Motor neuron (in vitro differentiated cells): Measurements from ENCODE around the gene NEK9. TPM values are rescaled to one million over a fixed set of nuclear protein-coding genes. Genes with fewer than 3 reads are reported as not detected.

Experiments used
- ATAC-seq, 8 experiments: fragments of 200-7000 bp; cut with Tn5 transposase; replicated peaks in 6 of 8; 2 replicates each; pipeline ENCODE4 v1.8.0; 2021; ENCODE audit warnings: mild to moderate bottlenecking in 8 of 8, moderate library complexity in 8 of 8
- H3K27ac ChIP-seq, 2 donors: fragments of 250-450 bp; sonication (Bioruptor Pico); 2 replicates each; pipeline ENCODE4 v1.9.0; 2021; ENCODE audit warnings: antibody characterized with exemption in 2 of 2, mild to moderate bottlenecking in 2 of 2, moderate library complexity in 1 of 2
- H3K4me1 ChIP-seq, 2 donors: fragments of 250-450 bp; sonication (Bioruptor Pico); replicated peaks in 1 of 2; 2 replicates each; pipeline ENCODE4 v1.6.1; 2021; ENCODE audit warnings: antibody characterized with exemption in 2 of 2, mild to moderate bottlenecking in 2 of 2, moderate library complexity in 1 of 2
- H3K4me3 ChIP-seq, 5 donors: fragments of 250-450 bp; sonication (Bioruptor Pico); 2 replicates each; pipeline ENCODE4 v1.9.0; 2021; ENCODE audit warnings: antibody characterized with exemption in 5 of 5, mild to moderate bottlenecking in 5 of 5, moderate library complexity in 4 of 5
- WGBS, 10 experiments: fragments of 450-650 bp; shearing (Covaris generic); methylation state at CpG; one replicate each; pipeline ENCODE4 v1.0.0; 2022; 5-methylcytosine and 5-hydroxymethylcytosine counted together
- in situ Hi-C, 9 experiments: fragments of 400-800 bp; cut with MboI; loops; one replicate each; pipeline ENCODE4 v1.15.0; 2021; ENCODE audit warnings: low sequenced_read_pairs in 9 of 9, low pct_unique_long_range_greater_than_20kb in 2 of 9; ENCODE audit not compliant: unreplicated experiment in 9 of 9
- total RNA-seq, 8 experiments: library from RNA; unstranded; fragments of 300-600 nt; gene quantifications; 2 replicates each; pipeline versions ENCODE4 v1.2.3 to v1.2.4, GENCODE V29; 2022

Gene NEK9
- total RNA-seq, 8 experiments from 2014 or later = 16.0 to 83.2 (median 23.6) TPM

- Histone ChIP-seq H3K27ac (no peak overlapping the region), H3K4me1 (no peaks in the 10 kb centered on the region), H3K4me3 (no peak overlapping the region)
- 60 to 100% (median 99%) methylated on average over 1 to 4 of the region's 4 CpGs for WGBS, 10 experiments
- no peak for ATAC-seq
- in situ Hi-C loops = no loop called here
Measured at GRCh38 chr14:75041613-75042012, 85.2 kb downstream of the NEK9 start.

GRCh38 chr14:75040959-75041358, 85.9 kb downstream of the NEK9 start:
- no peak for ATAC-seq
- H3K4me3 ChIP-seq = no peak overlapping the region
- H3K27ac ChIP-seq = no peak overlapping the region
- no peaks in the 10 kb centered on the region for H3K4me1 ChIP-seq
- WGBS, 10 experiments = 80 to 100% (median 100%) methylated on average over 1 to 2 of the region's 2 CpGs; no CpG with 5 or more reads in 4 of the 10 experiments
- in situ Hi-C loops = no loop called here

GRCh38 chr14:75040507-75040906, 86.3 kb downstream of the NEK9 start:
- in situ Hi-C loops = no loop called here
- ATAC-seq = no peak
- H3K4me3 ChIP-seq = no peak overlapping the region
- WGBS, 10 experiments = 83 to 100% (median 100%) methylated on average over 1 of the region's 1 CpG; no CpG with 5 or more reads in 1 of the 10 experiments
- H3K4me1 ChIP-seq = no peaks in the 10 kb centered on the region
- no peak overlapping the region for H3K27ac ChIP-seq

- in situ Hi-C loops = no loop called here
- 0 to 100% (median 96%) methylated on average over 1 to 2 of the region's 2 CpGs; no CpG with 5 or more reads in 2 of the 10 experiments for WGBS, 10 experiments
- Histone ChIP-seq H3K27ac (no peak overlapping the region), H3K4me1 (no peaks in the 10 kb centered on the region), H3K4me3 (no peak overlapping the region)
- ATAC-seq = no peak
Measured at GRCh38 chr14:75032939-75033338, 93.9 kb downstream of the NEK9 start.

GRCh38 chr14:75030147-75030546, 96.7 kb downstream of the NEK9 start:
- in situ Hi-C loops = no loop called here
- Histone ChIP-seq H3K27ac (no peak overlapping the region), H3K4me1 (no peaks in the 10 kb centered on the region), H3K4me3 (no peak overlapping the region)
- 0% methylated on average over 1 of the region's 1 CpG; no CpG with 5 or more reads in 6 of the 10 experiments for WGBS, 10 experiments
- no peak for ATAC-seq

Other genes starting within 250 kb of the NEK9 start
- 100 to 1,000 TPM in 1 of 8 experiments, 10 to 100 TPM in 7; 30.3 to 106 (median 51.6) TPM for gene DLST, start 245.1 kb downstream of the NEK9 start, total RNA-seq
- 10 to 100 TPM in 6 of 8 experiments, 1 to 10 TPM in 2; 1.6 to 45.1 (median 29.0) TPM for gene RPS6KL1, start 203.8 kb downstream of the NEK9 start, total RNA-seq
- gene PGF, start 171.5 kb downstream of the NEK9 start, total RNA-seq = 10 to 100 TPM in 2 of 8 experiments, 1 to 10 TPM in 5, under 1 TPM in 1; 0.31 to 36.6 (median 3.2) TPM
- gene EIF2B2, start 124.1 kb downstream of the NEK9 start, total RNA-seq = 10 to 100 TPM; 26.3 to 40.3 (median 32.9) TPM
- gene MLH3, start 75.6 kb downstream of the NEK9 start, total RNA-seq = 10 to 100 TPM; 12.2 to 37.4 (median 21.3) TPM
- gene ACYP1, start 63.0 kb downstream of the NEK9 start, total RNA-seq = 10 to 100 TPM; 31.8 to 63.1 (median 39.4) TPM
- 1 to 10 TPM; 1.6 to 9.3 (median 3.2) TPM for gene ZC2HC1C, start 57.4 kb downstream of the NEK9 start, total RNA-seq
- gene TMED10, start 49.6 kb upstream of the NEK9 start, total RNA-seq = 100 to 1,000 TPM in 4 of 8 experiments, 10 to 100 TPM in 4; 76.0 to 299 (median 119) TPM
- 100 to 1,000 TPM in 1 of 8 experiments, 10 to 100 TPM in 6, 1 to 10 TPM in 1; 8.7 to 102 (median 52.9) TPM for gene FOS, start 151.8 kb upstream of the NEK9 start, total RNA-seq